ENCODE results near the gene PGA3.

The PGA3 gene

GRCh38 chr11:61254403-61255025 lies 51.2 kb downstream of the PGA3 start:
- no peaks in the 10 kb centered on the region for H3K36me3 ChIP-seq (ENCODE audit: low read depth)
- no peak overlapping the region for H3K27ac ChIP-seq (ENCODE audit: poor library complexity, severe bottlenecking)
- H3K4me3 ChIP-seq (ENCODE audit: severe bottlenecking): no peak overlapping the region
- TF ChIP-seq, protein P1, sequence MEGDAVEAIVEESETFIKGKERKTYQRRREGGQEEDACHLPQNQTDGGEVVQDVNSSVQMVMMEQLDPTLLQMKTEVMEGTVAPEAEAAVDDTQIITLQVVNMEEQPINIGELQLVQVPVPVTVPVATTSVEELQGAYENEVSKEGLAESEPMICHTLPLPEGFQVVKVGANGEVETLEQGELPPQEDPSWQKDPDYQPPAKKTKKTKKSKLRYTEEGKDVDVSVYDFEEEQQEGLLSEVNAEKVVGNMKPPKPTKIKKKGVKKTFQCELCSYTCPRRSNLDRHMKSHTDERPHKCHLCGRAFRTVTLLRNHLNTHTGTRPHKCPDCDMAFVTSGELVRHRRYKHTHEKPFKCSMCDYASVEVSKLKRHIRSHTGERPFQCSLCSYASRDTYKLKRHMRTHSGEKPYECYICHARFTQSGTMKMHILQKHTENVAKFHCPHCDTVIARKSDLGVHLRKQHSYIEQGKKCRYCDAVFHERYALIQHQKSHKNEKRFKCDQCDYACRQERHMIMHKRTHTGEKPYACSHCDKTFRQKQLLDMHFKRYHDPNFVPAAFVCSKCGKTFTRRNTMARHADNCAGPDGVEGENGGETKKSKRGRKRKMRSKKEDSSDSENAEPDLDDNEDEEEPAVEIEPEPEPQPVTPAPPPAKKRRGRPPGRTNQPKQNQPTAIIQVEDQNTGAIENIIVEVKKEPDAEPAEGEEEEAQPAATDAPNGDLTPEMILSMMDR (IDR thresholded peaks at IDR 0.05; ENCODE audit: poor library complexity, severe bottlenecking): peak; percentile 87
- H3K9me3 ChIP-seq (ENCODE audit: severe bottlenecking): no peaks in the 10 kb centered on the region
- H3K27me3 ChIP-seq (ENCODE audit: insufficient read depth, poor library complexity, severe bottlenecking): no peaks in the 10 kb centered on the region
- no peaks in the 10 kb centered on the region for H3K4me1 ChIP-seq (ENCODE audit: insufficient read depth, poor library complexity, severe bottlenecking)
- peak; percentile 87 for ATAC-seq (ENCODE audit: low read depth)
- DNase-seq (ENCODE audit: low spot score): peak; percentile 57

GRCh38 chr11:61256710-61257482 lies 53.6 kb downstream of the PGA3 start:
- ATAC-seq (ENCODE audit: low read depth): no peak

GRCh38 chr11:61258546-61258945 lies 55.2 kb downstream of the PGA3 start:
- Histone ChIP-seq H3K4me1 (ENCODE audit: insufficient read depth, poor library complexity, severe bottlenecking) (no peaks in the 10 kb centered on the region), H3K27ac (ENCODE audit: poor library complexity, severe bottlenecking) (no peak overlapping the region), H3K36me3 (ENCODE audit: low read depth) (no peaks in the 10 kb centered on the region), H3K4me3 (ENCODE audit: severe bottlenecking) (no peak overlapping the region), H3K27me3 (ENCODE audit: insufficient read depth, poor library complexity, severe bottlenecking) (no peaks in the 10 kb centered on the region), H3K9me3 (ENCODE audit: severe bottlenecking) (no peaks in the 10 kb centered on the region)
- DNase-seq (ENCODE audit: low spot score): no peak
- TF ChIP-seq, protein P1 (IDR thresholded peaks at IDR 0.05; ENCODE audit: poor library complexity, severe bottlenecking): no peak
- ATAC-seq (ENCODE audit: low read depth): no peak

More at GRCh38 chr11:61256710-61257482, 53.6 kb downstream of the PGA3 start:
- H3K9me3 ChIP-seq (ENCODE audit: severe bottlenecking): no peaks in the 10 kb centered on the region
- no peaks in the 10 kb centered on the region for H3K4me1 ChIP-seq (ENCODE audit: insufficient read depth, poor library complexity, severe bottlenecking)
- H3K4me3 ChIP-seq (ENCODE audit: severe bottlenecking): no peak overlapping the region
- no peak overlapping the region for H3K27ac ChIP-seq (ENCODE audit: poor library complexity, severe bottlenecking)
- no peaks in the 10 kb centered on the region for H3K36me3 ChIP-seq (ENCODE audit: low read depth)
- DNase-seq (ENCODE audit: low spot score): no peak
- no peaks in the 10 kb centered on the region for H3K27me3 ChIP-seq (ENCODE audit: insufficient read depth, poor library complexity, severe bottlenecking)
- TF ChIP-seq, protein P1 (IDR thresholded peaks at IDR 0.05; ENCODE audit: poor library complexity, severe bottlenecking): no peak

DNA sequence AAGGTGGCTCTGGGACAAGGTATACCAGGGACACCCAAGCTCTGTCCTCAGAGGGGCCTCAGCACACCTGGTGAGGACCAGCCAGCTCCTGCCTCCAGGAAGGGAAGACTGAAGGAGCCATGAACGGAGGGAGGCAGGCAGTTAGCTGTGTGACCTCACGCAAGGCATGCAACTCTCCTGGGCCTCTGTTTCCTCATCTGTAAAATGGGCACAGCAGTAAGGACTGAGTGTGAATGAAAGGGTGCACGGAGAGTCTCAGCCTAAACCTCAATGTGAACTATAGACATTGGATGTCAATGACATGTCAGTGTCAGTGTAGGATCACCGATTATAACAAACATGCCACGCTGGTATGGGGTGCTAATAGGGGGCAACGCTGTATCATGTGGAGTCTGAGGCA lies 56.0 kb downstream of the PGA3 start:
- Histone ChIP-seq H3K36me3 (ENCODE audit: low read depth) (no peaks in the 10 kb centered on the region), H3K27ac (ENCODE audit: poor library complexity, severe bottlenecking) (no peak overlapping the region), H3K4me1 (ENCODE audit: insufficient read depth, poor library complexity, severe bottlenecking) (no peaks in the 10 kb centered on the region), H3K27me3 (ENCODE audit: insufficient read depth, poor library complexity, severe bottlenecking) (no peaks in the 10 kb centered on the region), H3K9me3 (ENCODE audit: severe bottlenecking) (no peaks in the 10 kb centered on the region), H3K4me3 (ENCODE audit: severe bottlenecking) (no peak overlapping the region)
- DNase-seq (ENCODE audit: low spot score) (no peak), ATAC-seq (ENCODE audit: low read depth) (no peak)
- TF ChIP-seq, protein P1 (IDR thresholded peaks at IDR 0.05; ENCODE audit: poor library complexity, severe bottlenecking): no peak

Measured in RWPE2 (cell line).